H9 (cell line): ENCODE results near the gene C4orf51. TPM values are rescaled to one million over a fixed set of nuclear protein-coding genes. Genes with fewer than 3 reads are reported as not detected.

Experiments used
- DNase-seq: peaks from one replicate; pipeline ENCODE4 v3.0.0-alpha.2; 2017
- H2AFZ ChIP-seq: one replicate; pipeline ENCODE4 v1.6.1; 2013; ENCODE audit warnings: mild to moderate bottlenecking, low read length, control low read depth, moderate library complexity
- H2AK5ac ChIP-seq: 2 replicates; pipeline ENCODE4 v1.6.1; 2013; ENCODE audit warnings: low read length, control low read depth, mixed read lengths; ENCODE audit not compliant: insufficient read length
- H2BK120ac ChIP-seq: one replicate; pipeline ENCODE4 v1.6.1; 2013; ENCODE audit warnings: low read depth, mild to moderate bottlenecking, low read length, control low read depth, inconsistent platforms; ENCODE audit not compliant: poor library complexity, severe bottlenecking
- H2BK12ac ChIP-seq: 2 replicates; pipeline ENCODE4 v1.6.1; 2013; ENCODE audit warnings: low read length, control low read depth, mixed read lengths, low read depth; ENCODE audit not compliant: insufficient read length
- H2BK15ac ChIP-seq: 2 replicates; pipeline ENCODE4 v1.6.1; 2013; ENCODE audit warnings: low read depth, low read length, control low read depth
- H2BK20ac ChIP-seq: one replicate; pipeline ENCODE4 v1.6.1; 2013; ENCODE audit warnings: low read depth, mild to moderate bottlenecking, low read length, control low read depth, inconsistent platforms; ENCODE audit not compliant: poor library complexity, severe bottlenecking
- H2BK5ac ChIP-seq: 2 replicates; pipeline ENCODE4 v1.6.1; 2013; ENCODE audit warnings: low read length, control low read depth, mixed read lengths; ENCODE audit not compliant: insufficient read length
- H3K14ac ChIP-seq: 2 replicates; pipeline ENCODE4 v1.6.1; 2013; ENCODE audit warnings: low read length, control low read depth; ENCODE audit not compliant: insufficient read depth
- H3K18ac ChIP-seq: 2 replicates; pipeline ENCODE4 v1.6.1; 2013; ENCODE audit warnings: low read depth, mild to moderate bottlenecking, mixed read lengths, low read length, control low read depth; ENCODE audit not compliant: insufficient read length
- H3K23ac ChIP-seq: 2 replicates; pipeline ENCODE4 v1.6.1; 2013; ENCODE audit warnings: low read length, control low read depth, mixed read lengths, low read depth; ENCODE audit not compliant: insufficient read length
- H3K23me2 ChIP-seq: 2 replicates; pipeline ENCODE4 v1.6.1; 2013; ENCODE audit warnings: low read depth, mild to moderate bottlenecking, mixed read lengths, low read length, control low read depth; ENCODE audit not compliant: insufficient read length, poor library complexity, severe bottlenecking
- H3K27ac ChIP-seq: 2 replicates; pipeline ENCODE4 v1.5.1; 2013; ENCODE audit warnings: low read length, control low read depth, mixed read lengths, low read depth; ENCODE audit not compliant: insufficient read length
- H3K27me3 ChIP-seq: 2 replicates; pipeline ENCODE4 v1.6.1; 2013; ENCODE audit warnings: low read length, control low read depth, inconsistent platforms; ENCODE audit not compliant: insufficient read depth
- H3K4ac ChIP-seq: 2 replicates; pipeline ENCODE4 v1.6.1; 2013; ENCODE audit warnings: low read depth, mild to moderate bottlenecking, control low read depth, inconsistent platforms, low read length, moderate library complexity
- H3K4me1 ChIP-seq: 2 replicates; pipeline ENCODE4 v1.6.1; 2013; ENCODE audit warnings: low read length, control low read depth, inconsistent platforms; ENCODE audit not compliant: insufficient read depth
- H3K4me2 ChIP-seq: 2 replicates; pipeline ENCODE4 v1.6.1; 2013; ENCODE audit warnings: low read length, control low read depth, mixed read lengths; ENCODE audit not compliant: insufficient read length, insufficient read depth
- H3K56ac ChIP-seq: 2 replicates; pipeline ENCODE4 v1.6.1; 2013; ENCODE audit warnings: low read depth, mild to moderate bottlenecking, mixed read lengths, low read length, control low read depth; ENCODE audit not compliant: insufficient read length
- H3K79me1 ChIP-seq: 2 replicates; pipeline ENCODE4 v1.6.1; 2013; ENCODE audit warnings: low read depth, mild to moderate bottlenecking, moderate library complexity, low read length, control low read depth, inconsistent platforms; ENCODE audit not compliant: insufficient read depth, poor library complexity, severe bottlenecking
- H3K79me2 ChIP-seq: 2 replicates; pipeline ENCODE4 v1.6.1; 2013; ENCODE audit warnings: low read length, control low read depth, inconsistent platforms; ENCODE audit not compliant: insufficient read depth
- H3K9ac ChIP-seq: 2 replicates; pipeline ENCODE4 v1.6.1; 2013; ENCODE audit warnings: low read length, control low read depth, mixed read lengths; ENCODE audit not compliant: insufficient read length; ENCODE audit errors: extremely low read depth
- H3K9me3 ChIP-seq: one replicate; pipeline ENCODE4 v1.6.1; 2013; ENCODE audit warnings: low read depth, low read length, inconsistent platforms; ENCODE audit not compliant: control insufficient read depth
- H3T11ph ChIP-seq: one replicate; pipeline ENCODE4 v1.6.1; 2013; ENCODE audit warnings: mild to moderate bottlenecking, low read length, control low read depth, inconsistent platforms
- H4K20me1 ChIP-seq: one replicate; pipeline ENCODE4 v1.6.1; 2013; ENCODE audit not compliant: control insufficient read depth, insufficient read length, insufficient read depth
- H4K5ac ChIP-seq: 2 replicates; pipeline ENCODE4 v1.6.1; 2013; ENCODE audit warnings: low read depth, mild to moderate bottlenecking, mixed read lengths, low read length, control low read depth; ENCODE audit not compliant: insufficient read length
- H4K8ac ChIP-seq: replicated peaks from 2 replicates; pipeline ENCODE4 v1.6.1; 2013; ENCODE audit warnings: low read length, control low read depth, mixed read lengths, low read depth; ENCODE audit not compliant: insufficient read length
- H4K91ac ChIP-seq: 2 replicates; pipeline ENCODE4 v1.6.1; 2013; ENCODE audit warnings: low read depth, mild to moderate bottlenecking, moderate library complexity, mixed read lengths, low read length, control low read depth; ENCODE audit not compliant: insufficient read length
- H3K27ac Mint-ChIP-seq, 3 experiments: 2 replicates in 2 of 3; 3 replicates in 1 of 3; pipeline ENCODE4 v1.8.0; 2020 to 2021; ENCODE audit warnings: mixed read lengths in 3 of 3, mild to moderate bottlenecking in 1 of 3, moderate library complexity in 1 of 3
- H3K27me3 Mint-ChIP-seq: 2 replicates; pipeline ENCODE4 v1.8.0; 2021; ENCODE audit warnings: low read depth, mild to moderate bottlenecking, moderate library complexity, mixed read lengths
- H3K36me3 Mint-ChIP-seq, 3 experiments: 2 replicates in 2 of 3; 3 replicates in 1 of 3; pipeline ENCODE4 v1.8.0; 2020 to 2021; ENCODE audit warnings: low read depth in 3 of 3, mixed read lengths in 3 of 3; ENCODE audit not compliant: insufficient read depth in 1 of 3
- H3K4me1 Mint-ChIP-seq, 2 experiments: 2 replicates each; pipeline ENCODE4 v1.8.0; 2020; ENCODE audit warnings: mixed read lengths in 2 of 2
- H3K4me3 Mint-ChIP-seq, 2 experiments: 2 replicates in 1 of 2; 3 replicates in 1 of 2; pipeline ENCODE4 v1.8.0; 2020 to 2021; ENCODE audit warnings: mild to moderate bottlenecking in 2 of 2, mixed read lengths in 2 of 2, moderate library complexity in 1 of 2
- H3K9me3 Mint-ChIP-seq, 2 experiments: 2 replicates in 1 of 2; 3 replicates in 1 of 2; pipeline ENCODE4 v1.8.0; 2020; ENCODE audit warnings: mild to moderate bottlenecking in 2 of 2, mixed read lengths in 2 of 2, moderate library complexity in 1 of 2
- WGBS: extraction: QIAGEN DNeasy Blood & Tissue Kit; methylation state at CpG from one replicate; pipeline ENCODE4 v1.1.7; 2013; ENCODE audit warnings: missing lambda C conversion rate, low lambda C conversion rate, mixed read lengths; ENCODE audit not compliant: insufficient read length; ENCODE audit errors: extremely low coverage; 5-methylcytosine and 5-hydroxymethylcytosine counted together
- total RNA-seq: library from RNA; stranded (reverse); gene quantifications from 2 replicates; pipeline ENCODE4 v1.2.1, GENCODE V29; 2021
- TF ChIP-seq, protein P1 (sequence below): fragments of 200-600 bp; sonication (generic); conservative IDR thresholded peaks from 3 replicates; pipeline ENCODE4 v1.8.0; 2021; ENCODE audit warnings: antibody characterized with exemption, mild to moderate bottlenecking

C4orf51 gene
- total RNA-seq, 1 experiment from 2014 or later, result 6.0 TPM

DNA sequence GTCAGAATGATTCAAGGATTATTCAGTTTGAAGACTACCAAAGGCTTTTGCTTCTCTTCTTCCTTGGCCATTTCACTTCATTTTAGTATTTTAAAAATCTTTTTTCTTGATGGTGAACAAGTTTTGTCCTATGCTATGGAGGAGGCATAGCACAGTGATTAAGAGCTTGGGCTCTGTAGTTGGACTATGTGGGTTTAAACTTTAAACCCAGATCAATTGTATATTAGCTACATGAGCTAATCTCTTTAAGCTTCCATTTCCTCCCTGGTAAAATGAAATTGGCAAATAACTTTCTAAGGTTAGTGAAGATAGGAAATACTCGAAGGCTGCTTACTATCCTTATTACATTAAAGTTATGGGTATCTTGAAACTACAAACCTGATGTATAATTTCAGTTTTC is 23.8 kb upstream of the C4orf51 start:
- Histone ChIP-seq H2BK5ac (no peak overlapping the region), H2BK120ac (no peak overlapping the region), H2BK12ac (no peak overlapping the region), H3K79me1 (no peaks in the 10 kb centered on the region), H3K18ac (no peak overlapping the region), H3K4me1 (no peaks in the 10 kb centered on the region), H3K23ac (no peak overlapping the region), H2BK15ac (no peak overlapping the region), H2AFZ (no peak overlapping the region), H2AK5ac (no peak overlapping the region), H4K91ac (no peak overlapping the region), H3K9me3 (peaks cover 10% of the 10 kb centered on the region), H3K23me2 (no peaks in the 10 kb centered on the region), H3K27ac (no peak overlapping the region), H3K79me2 (no peaks in the 10 kb centered on the region), H3K9ac (no peak overlapping the region), H3K27me3 (no peaks in the 10 kb centered on the region), H3K4me2 (no peak overlapping the region), H4K20me1 (no peaks in the 10 kb centered on the region), H2BK20ac (no peak overlapping the region), H4K5ac (no peak overlapping the region), H3K56ac (no peak overlapping the region), H4K8ac (no peak overlapping the region), H3K14ac (no peak overlapping the region), H3T11ph (no peak overlapping the region), H3K4ac (no peak overlapping the region)
- no peaks in the 10 kb centered on the region for H3K4me1 Mint-ChIP-seq
- H3K27me3 Mint-ChIP-seq, result no peaks in the 10 kb centered on the region
- peaks cover 8 to 13% (median 12%) of the 10 kb centered on the region in 3 experiments for H3K36me3 Mint-ChIP-seq
- WGBS, result no CpG with 5 or more reads among the region's 1 CpG
- no peak overlapping the region for H3K4me3 Mint-ChIP-seq
- no peak for DNase-seq
- peaks cover 3 to 8% of the 10 kb centered on the region in 2 experiments; a peak in 3 of 5 replicates for H3K9me3 Mint-ChIP-seq
- TF ChIP-seq, protein P1, sequence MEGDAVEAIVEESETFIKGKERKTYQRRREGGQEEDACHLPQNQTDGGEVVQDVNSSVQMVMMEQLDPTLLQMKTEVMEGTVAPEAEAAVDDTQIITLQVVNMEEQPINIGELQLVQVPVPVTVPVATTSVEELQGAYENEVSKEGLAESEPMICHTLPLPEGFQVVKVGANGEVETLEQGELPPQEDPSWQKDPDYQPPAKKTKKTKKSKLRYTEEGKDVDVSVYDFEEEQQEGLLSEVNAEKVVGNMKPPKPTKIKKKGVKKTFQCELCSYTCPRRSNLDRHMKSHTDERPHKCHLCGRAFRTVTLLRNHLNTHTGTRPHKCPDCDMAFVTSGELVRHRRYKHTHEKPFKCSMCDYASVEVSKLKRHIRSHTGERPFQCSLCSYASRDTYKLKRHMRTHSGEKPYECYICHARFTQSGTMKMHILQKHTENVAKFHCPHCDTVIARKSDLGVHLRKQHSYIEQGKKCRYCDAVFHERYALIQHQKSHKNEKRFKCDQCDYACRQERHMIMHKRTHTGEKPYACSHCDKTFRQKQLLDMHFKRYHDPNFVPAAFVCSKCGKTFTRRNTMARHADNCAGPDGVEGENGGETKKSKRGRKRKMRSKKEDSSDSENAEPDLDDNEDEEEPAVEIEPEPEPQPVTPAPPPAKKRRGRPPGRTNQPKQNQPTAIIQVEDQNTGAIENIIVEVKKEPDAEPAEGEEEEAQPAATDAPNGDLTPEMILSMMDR, result no peak
- H3K27ac Mint-ChIP-seq, result no peak overlapping the region
